Activated T-cell treated with anti-CD3 and anti-CD28 coated beads, Interleukin-2, amount 50 U/mL, for 72 hours (primary cell): ENCODE measurements around the gene LRRC9. TPM values are rescaled to one million over a fixed set of nuclear protein-coding genes. Genes with fewer than 3 reads are reported as not detected.
"Not testable (repeated sequence)": the region's sequence is repeated elsewhere in the genome, so short reads cannot be mapped to it uniquely, and the experiment has no call there.

Experiments used
- ATAC-seq, 2 donors: fragments of 150-1000 bp; cut with Tn5 transposase; replicated peaks in 1 of 2; 2 replicates each; pipeline ENCODE4 v1.10.0; 2021; ENCODE audit warnings: moderate library complexity in 2 of 2, mild to moderate bottlenecking in 1 of 2
- DNase-seq, 2 donors: peaks; one replicate each; pipeline ENCODE4 v3.0.0; 2021 to 2022; ENCODE audit warnings: mixed read lengths in 1 of 2
- H3K27ac Mint-ChIP-seq: one replicate; pipeline ENCODE4 v1.8.0; 2022; ENCODE audit warnings: mild to moderate bottlenecking, moderate library complexity, mixed read lengths
- H3K27me3 Mint-ChIP-seq: one replicate; pipeline ENCODE4 v1.8.0; 2022; ENCODE audit warnings: low read depth, mixed read lengths
- H3K36me3 Mint-ChIP-seq, 2 donors: one replicate each; pipeline ENCODE4 v1.8.0; 2022; ENCODE audit warnings: mixed read lengths in 2 of 2, mild to moderate bottlenecking in 1 of 2; ENCODE audit not compliant: insufficient read depth in 2 of 2
- H3K4me1 Mint-ChIP-seq: one replicate; pipeline ENCODE4 v1.8.0; 2022; ENCODE audit warnings: low read depth, mixed read lengths
- H3K4me3 Mint-ChIP-seq, 2 donors: one replicate each; pipeline ENCODE4 v1.8.0; 2022; ENCODE audit warnings: mild to moderate bottlenecking in 2 of 2, mixed read lengths in 2 of 2, moderate library complexity in 2 of 2
- H3K9me3 Mint-ChIP-seq, 2 donors: one replicate each; pipeline ENCODE4 v1.8.0; 2022; ENCODE audit warnings: mixed read lengths in 2 of 2
- total RNA-seq, 2 donors: library from RNA; stranded (reverse); gene quantifications; one replicate each; pipeline ENCODE4 v1.2.3, GENCODE V29; 2022

Gene LRRC9
- total RNA-seq, 2 donors from 2014 or later, result not detected

- ATAC-seq (peak; percentile 70 to 72), DNase-seq (peak; percentile 13 to 17)
- H3K9me3 Mint-ChIP-seq, result no peaks in the 10 kb centered on the region
- H3K4me1 Mint-ChIP-seq, result peaks cover 6% of the 10 kb centered on the region
- no peak overlapping the region for H3K27ac Mint-ChIP-seq
- peak overlapping the region; percentile 80 to 90 for H3K4me3 Mint-ChIP-seq
- H3K27me3 Mint-ChIP-seq, result peaks cover 41% of the 10 kb centered on the region
- H3K36me3 Mint-ChIP-seq, result no peaks in the 10 kb centered on the region
Observed at GRCh38 chr14:59918824-59919569, 947 bp upstream of the LRRC9 start.

GRCh38 chr14:59920378-59920683 lies 387 bp downstream of the LRRC9 start:
- Mint-ChIP-seq H3K36me3 (no peaks in the 10 kb centered on the region), H3K27ac (no peak overlapping the region)

GRCh38 chr14:59925797-59926196 lies 5.9 kb downstream of the LRRC9 start:
- peak overlapping the region; percentile 39 for H3K27ac Mint-ChIP-seq
- peaks cover 17% of the 10 kb centered on the region for H3K4me1 Mint-ChIP-seq
- H3K36me3 Mint-ChIP-seq, result no peaks in the 10 kb centered on the region
- H3K27me3 Mint-ChIP-seq, result peaks cover 27% of the 10 kb centered on the region
- no peak for DNase-seq
- H3K4me3 Mint-ChIP-seq, result peak overlapping the region in 1 of 2 donors; percentile 12
- peak; percentile 61 to 63 for ATAC-seq
- H3K9me3 Mint-ChIP-seq, result no peaks in the 10 kb centered on the region

More at GRCh38 chr14:59920378-59920683, 387 bp downstream of the LRRC9 start:
- ATAC-seq, result no peak
- H3K4me3 Mint-ChIP-seq, result peak overlapping the region; percentile 38 to 46
- H3K27me3 Mint-ChIP-seq, result peaks cover 48% of the 10 kb centered on the region
- peaks cover 6% of the 10 kb centered on the region for H3K4me1 Mint-ChIP-seq
- no peaks in the 10 kb centered on the region for H3K9me3 Mint-ChIP-seq
- no peak for DNase-seq

GRCh38 chr14:59926534-59926933 lies 6.6 kb downstream of the LRRC9 start:
- DNase-seq (no peak), ATAC-seq (peak; percentile 75 to 81)
- Mint-ChIP-seq H3K9me3 (no peaks in the 10 kb centered on the region), H3K27ac (peak overlapping the region; percentile 1), H3K4me3 (peak overlapping the region in 1 of 2 donors; percentile 18), H3K36me3 (no peaks in the 10 kb centered on the region), H3K27me3 (peaks cover 20% of the 10 kb centered on the region), H3K4me1 (peaks cover 17% of the 10 kb centered on the region)

GRCh38 chr14:59931237-59931636 lies 11.3 kb downstream of the LRRC9 start:
- DNase-seq, result no peak
- no peak for ATAC-seq
- Mint-ChIP-seq H3K4me3 (no peak overlapping the region), H3K27ac (no peak overlapping the region), H3K4me1 (peaks cover 9% of the 10 kb centered on the region), H3K27me3 (no peaks in the 10 kb centered on the region), H3K9me3 (no peaks in the 10 kb centered on the region), H3K36me3 (no peaks in the 10 kb centered on the region)

GRCh38 chr14:59936145-59936544 lies 16.2 kb downstream of the LRRC9 start:
- Mint-ChIP-seq H3K36me3 (no peaks in the 10 kb centered on the region), H3K4me3 (no peak overlapping the region)
- ATAC-seq, result no peak

GRCh38 chr14:59939828-59940227 lies 19.9 kb downstream of the LRRC9 start:
- H3K9me3 Mint-ChIP-seq, result no peaks in the 10 kb centered on the region
- ATAC-seq (no peak), DNase-seq (no peak)
- H3K36me3 Mint-ChIP-seq, result no peaks in the 10 kb centered on the region
- no peak overlapping the region for H3K27ac Mint-ChIP-seq
- peaks cover 9% of the 10 kb centered on the region for H3K27me3 Mint-ChIP-seq
- H3K4me1 Mint-ChIP-seq, result no peaks in the 10 kb centered on the region
- H3K4me3 Mint-ChIP-seq, result no peak overlapping the region

More at GRCh38 chr14:59936145-59936544, 16.2 kb downstream of the LRRC9 start:
- Mint-ChIP-seq H3K27me3 (peaks cover 9% of the 10 kb centered on the region), H3K4me1 (no peaks in the 10 kb centered on the region), H3K9me3 (no peaks in the 10 kb centered on the region), H3K27ac (no peak overlapping the region)
- no peak for DNase-seq

GRCh38 chr14:59942296-59942862 lies 22.4 kb downstream of the LRRC9 start:
- H3K4me1 Mint-ChIP-seq, H3K27ac Mint-ChIP-seq, H3K27me3 Mint-ChIP-seq, H3K9me3 Mint-ChIP-seq, H3K36me3 Mint-ChIP-seq, DNase-seq, H3K4me3 Mint-ChIP-seq, ATAC-seq: not testable (repeated sequence)

GRCh38 chr14:59944909-59945308 lies 25.0 kb downstream of the LRRC9 start:
- ATAC-seq (no peak), DNase-seq (no peak)
- Mint-ChIP-seq H3K27me3 (no peaks in the 10 kb centered on the region), H3K9me3 (peaks cover 0 to 2% of the 10 kb centered on the region in 2 donors), H3K4me1 (no peaks in the 10 kb centered on the region), H3K36me3 (peaks cover 0 to 2% of the 10 kb centered on the region in 2 donors), H3K4me3 (no peak overlapping the region), H3K27ac (no peak overlapping the region)

- Mint-ChIP-seq H3K36me3 (peaks cover 7 to 21% of the 10 kb centered on the region in 2 donors), H3K27me3 (peaks cover 24% of the 10 kb centered on the region), H3K9me3 (peaks cover 15 to 18% of the 10 kb centered on the region in 2 donors)
- not testable (repeated sequence) for H3K27ac Mint-ChIP-seq, DNase-seq, H3K4me3 Mint-ChIP-seq, H3K4me1 Mint-ChIP-seq, ATAC-seq
Observed at GRCh38 chr14:59952141-59952540, 32.2 kb downstream of the LRRC9 start.

- not testable (repeated sequence) for DNase-seq, ATAC-seq, H3K27ac Mint-ChIP-seq, H3K4me1 Mint-ChIP-seq, H3K4me3 Mint-ChIP-seq
- Mint-ChIP-seq H3K36me3 (peaks cover 5 to 15% of the 10 kb centered on the region in 2 donors), H3K9me3 (peaks cover 15 to 17% of the 10 kb centered on the region in 2 donors), H3K27me3 (peaks cover 19% of the 10 kb centered on the region)
Observed at GRCh38 chr14:59957890-59958289, 37.9 kb downstream of the LRRC9 start.

GRCh38 chr14:59959668-59960067 lies 39.7 kb downstream of the LRRC9 start:
- Mint-ChIP-seq H3K9me3 (peaks cover 14 to 15% of the 10 kb centered on the region in 2 donors), H3K27ac (no peak overlapping the region), H3K4me3 (no peak overlapping the region), H3K4me1 (peaks cover 10% of the 10 kb centered on the region), H3K36me3 (peaks cover 5 to 12% of the 10 kb centered on the region in 2 donors), H3K27me3 (peaks cover 10% of the 10 kb centered on the region)
- DNase-seq (no peak), ATAC-seq (no peak)

GRCh38 chr14:59961518-59962062 lies 41.6 kb downstream of the LRRC9 start:
- DNase-seq (no peak), ATAC-seq (no peak)
- Mint-ChIP-seq H3K9me3 (peaks cover 1 to 5% of the 10 kb centered on the region in 2 donors), H3K27ac (no peak overlapping the region), H3K27me3 (no peaks in the 10 kb centered on the region), H3K36me3 (peaks cover 2 to 3% of the 10 kb centered on the region in 2 donors), H3K4me3 (no peak overlapping the region), H3K4me1 (peaks cover 19% of the 10 kb centered on the region)
